HL-60 (cell line): ENCODE measurements around the gene UGT1A7.

Experiments used
- GABPA ChIP-seq: IDR thresholded peaks from 2 replicates; pipeline ENCODE4 v1.6.1; 2012; ENCODE audit warnings: low read depth
- POLR2AphosphoS5 ChIP-seq: IDR thresholded peaks from 2 replicates; pipeline ENCODE4 v1.6.1; 2012; ENCODE audit warnings: low read depth
- SPI1 ChIP-seq: IDR thresholded peaks from 2 replicates; pipeline ENCODE4 v1.6.1; 2012; ENCODE audit warnings: low read depth, mild to moderate bottlenecking, borderline replicate concordance
- TF ChIP-seq, protein P1 (sequence below): IDR thresholded peaks from one replicate; pipeline ENCODE4 v1.5.1; 2011; ENCODE audit warnings: low read length, control low read depth, inconsistent platforms; ENCODE audit not compliant: insufficient read depth
- TF ChIP-seq, protein P2 (sequence below): IDR thresholded peaks from 2 replicates; pipeline ENCODE4 v1.6.1; 2012; ENCODE audit warnings: low read depth; ENCODE audit not compliant: insufficient replicate concordance

- TF ChIP-seq, protein P1, sequence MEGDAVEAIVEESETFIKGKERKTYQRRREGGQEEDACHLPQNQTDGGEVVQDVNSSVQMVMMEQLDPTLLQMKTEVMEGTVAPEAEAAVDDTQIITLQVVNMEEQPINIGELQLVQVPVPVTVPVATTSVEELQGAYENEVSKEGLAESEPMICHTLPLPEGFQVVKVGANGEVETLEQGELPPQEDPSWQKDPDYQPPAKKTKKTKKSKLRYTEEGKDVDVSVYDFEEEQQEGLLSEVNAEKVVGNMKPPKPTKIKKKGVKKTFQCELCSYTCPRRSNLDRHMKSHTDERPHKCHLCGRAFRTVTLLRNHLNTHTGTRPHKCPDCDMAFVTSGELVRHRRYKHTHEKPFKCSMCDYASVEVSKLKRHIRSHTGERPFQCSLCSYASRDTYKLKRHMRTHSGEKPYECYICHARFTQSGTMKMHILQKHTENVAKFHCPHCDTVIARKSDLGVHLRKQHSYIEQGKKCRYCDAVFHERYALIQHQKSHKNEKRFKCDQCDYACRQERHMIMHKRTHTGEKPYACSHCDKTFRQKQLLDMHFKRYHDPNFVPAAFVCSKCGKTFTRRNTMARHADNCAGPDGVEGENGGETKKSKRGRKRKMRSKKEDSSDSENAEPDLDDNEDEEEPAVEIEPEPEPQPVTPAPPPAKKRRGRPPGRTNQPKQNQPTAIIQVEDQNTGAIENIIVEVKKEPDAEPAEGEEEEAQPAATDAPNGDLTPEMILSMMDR: no peak
- no peak for TF ChIP-seq POLR2AphosphoS5
- TF ChIP-seq, protein P2, sequence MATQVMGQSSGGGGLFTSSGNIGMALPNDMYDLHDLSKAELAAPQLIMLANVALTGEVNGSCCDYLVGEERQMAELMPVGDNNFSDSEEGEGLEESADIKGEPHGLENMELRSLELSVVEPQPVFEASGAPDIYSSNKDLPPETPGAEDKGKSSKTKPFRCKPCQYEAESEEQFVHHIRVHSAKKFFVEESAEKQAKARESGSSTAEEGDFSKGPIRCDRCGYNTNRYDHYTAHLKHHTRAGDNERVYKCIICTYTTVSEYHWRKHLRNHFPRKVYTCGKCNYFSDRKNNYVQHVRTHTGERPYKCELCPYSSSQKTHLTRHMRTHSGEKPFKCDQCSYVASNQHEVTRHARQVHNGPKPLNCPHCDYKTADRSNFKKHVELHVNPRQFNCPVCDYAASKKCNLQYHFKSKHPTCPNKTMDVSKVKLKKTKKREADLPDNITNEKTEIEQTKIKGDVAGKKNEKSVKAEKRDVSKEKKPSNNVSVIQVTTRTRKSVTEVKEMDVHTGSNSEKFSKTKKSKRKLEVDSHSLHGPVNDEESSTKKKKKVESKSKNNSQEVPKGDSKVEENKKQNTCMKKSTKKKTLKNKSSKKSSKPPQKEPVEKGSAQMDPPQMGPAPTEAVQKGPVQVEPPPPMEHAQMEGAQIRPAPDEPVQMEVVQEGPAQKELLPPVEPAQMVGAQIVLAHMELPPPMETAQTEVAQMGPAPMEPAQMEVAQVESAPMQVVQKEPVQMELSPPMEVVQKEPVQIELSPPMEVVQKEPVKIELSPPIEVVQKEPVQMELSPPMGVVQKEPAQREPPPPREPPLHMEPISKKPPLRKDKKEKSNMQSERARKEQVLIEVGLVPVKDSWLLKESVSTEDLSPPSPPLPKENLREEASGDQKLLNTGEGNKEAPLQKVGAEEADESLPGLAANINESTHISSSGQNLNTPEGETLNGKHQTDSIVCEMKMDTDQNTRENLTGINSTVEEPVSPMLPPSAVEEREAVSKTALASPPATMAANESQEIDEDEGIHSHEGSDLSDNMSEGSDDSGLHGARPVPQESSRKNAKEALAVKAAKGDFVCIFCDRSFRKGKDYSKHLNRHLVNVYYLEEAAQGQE: no peak
- TF ChIP-seq SPI1: no peak
- TF ChIP-seq GABPA: no peak
These were observed 86.4 kb downstream of the UGT1A7 start for GRCh38 chr2:233768076-233768475.
